GM21619 (cell line): ENCODE data around the gene LBH.

Experiments
- ATAC-seq: cut with Tn5 transposase; IDR thresholded peaks from one replicate; pipeline ENCODE4 v1.9.1; 2021; ENCODE audit not compliant: unreplicated experiment

Gene LBH

GRCh38 chr2:30272286-30272685, 41.0 kb downstream of the LBH start:
- no peak for ATAC-seq

GRCh38 chr2:30272761-30273573, 41.6 kb downstream of the LBH start:
- ATAC-seq, result no peak

- no peak for ATAC-seq
Measured at GRCh38 chr2:30273574-30273929, 42.2 kb downstream of the LBH start.

- no peak for ATAC-seq
Measured at GRCh38 chr2:30275256-30275655, 43.9 kb downstream of the LBH start.

- peak; percentile 58 for ATAC-seq
Measured at GRCh38 chr2:30276455-30276911, 45.1 kb downstream of the LBH start.

- ATAC-seq, result no peak
Measured at GRCh38 chr2:30277582-30277981, 46.2 kb downstream of the LBH start.

- no peak for ATAC-seq
Measured at GRCh38 chr2:30278419-30278818, 47.1 kb downstream of the LBH start.

- ATAC-seq, result no peak
Measured at GRCh38 chr2:30280596-30281434, 49.5 kb downstream of the LBH start.

- peak; percentile 70 for ATAC-seq
Measured at GRCh38 chr2:30282081-30282480, 50.7 kb downstream of the LBH start.

- no peak for ATAC-seq
Measured at GRCh38 chr2:30282721-30283120, 51.4 kb downstream of the LBH start.

GRCh38 chr2:30283931-30284565, 52.7 kb downstream of the LBH start:
- ATAC-seq, result no peak

- ATAC-seq, result no peak
Measured at GRCh38 chr2:30285758-30286157, 54.4 kb downstream of the LBH start.

GRCh38 chr2:30287190-30287840, 56.0 kb downstream of the LBH start:
- no peak for ATAC-seq

- peak; percentile 69 for ATAC-seq
Measured at GRCh38 chr2:30287857-30288513, 56.7 kb downstream of the LBH start.

- no peak for ATAC-seq
Measured at GRCh38 chr2:30288561-30288960, 57.2 kb downstream of the LBH start.

- ATAC-seq, result no peak
Measured at GRCh38 chr2:30293303-30293921, 62.1 kb downstream of the LBH start.

GRCh38 chr2:30294133-30294532, 62.8 kb downstream of the LBH start:
- no peak for ATAC-seq

GRCh38 chr2:30296496-30296895, 65.2 kb downstream of the LBH start:
- ATAC-seq, result no peak

- no peak for ATAC-seq
Measured at GRCh38 chr2:30298302-30298701, 67.0 kb downstream of the LBH start.

- no peak for ATAC-seq
Measured at GRCh38 chr2:30300122-30300455, 68.8 kb downstream of the LBH start.
